BE2C (cell line): Measurements from ENCODE around the gene GATA6.

Source experiments
- DNase-seq: peaks from one replicate; pipeline ENCODE4 v3.0.0-alpha.2; 2020
- H3K27me3 ChIP-seq: fragments of 250-450 bp; sonication (Bioruptor Pico); 2 replicates; pipeline ENCODE4 v1.5.1; 2020; ENCODE audit warnings: mild to moderate bottlenecking
- H3K36me3 ChIP-seq: fragments of 250-450 bp; sonication (Bioruptor Pico); 2 replicates; pipeline ENCODE4 v1.5.1; 2020; ENCODE audit warnings: mild to moderate bottlenecking
- H3K4me1 ChIP-seq: fragments of 250-450 bp; sonication (Bioruptor Pico); 2 replicates; pipeline ENCODE4 v1.5.1; 2020
- H3K4me3 ChIP-seq: 2 replicates; pipeline ENCODE4 v1.5.1; 2011; ENCODE audit warnings: low read depth, low read length
- H3K9me3 ChIP-seq: fragments of 250-450 bp; sonication (Bioruptor Pico); 2 replicates; pipeline ENCODE4 v1.5.1; 2020
- CTCF ChIP-seq: IDR thresholded peaks from 2 replicates; pipeline ENCODE4 v1.5.1; 2012; ENCODE audit warnings: mild to moderate bottlenecking, low read depth, low read length

Gene GATA6

DNA sequence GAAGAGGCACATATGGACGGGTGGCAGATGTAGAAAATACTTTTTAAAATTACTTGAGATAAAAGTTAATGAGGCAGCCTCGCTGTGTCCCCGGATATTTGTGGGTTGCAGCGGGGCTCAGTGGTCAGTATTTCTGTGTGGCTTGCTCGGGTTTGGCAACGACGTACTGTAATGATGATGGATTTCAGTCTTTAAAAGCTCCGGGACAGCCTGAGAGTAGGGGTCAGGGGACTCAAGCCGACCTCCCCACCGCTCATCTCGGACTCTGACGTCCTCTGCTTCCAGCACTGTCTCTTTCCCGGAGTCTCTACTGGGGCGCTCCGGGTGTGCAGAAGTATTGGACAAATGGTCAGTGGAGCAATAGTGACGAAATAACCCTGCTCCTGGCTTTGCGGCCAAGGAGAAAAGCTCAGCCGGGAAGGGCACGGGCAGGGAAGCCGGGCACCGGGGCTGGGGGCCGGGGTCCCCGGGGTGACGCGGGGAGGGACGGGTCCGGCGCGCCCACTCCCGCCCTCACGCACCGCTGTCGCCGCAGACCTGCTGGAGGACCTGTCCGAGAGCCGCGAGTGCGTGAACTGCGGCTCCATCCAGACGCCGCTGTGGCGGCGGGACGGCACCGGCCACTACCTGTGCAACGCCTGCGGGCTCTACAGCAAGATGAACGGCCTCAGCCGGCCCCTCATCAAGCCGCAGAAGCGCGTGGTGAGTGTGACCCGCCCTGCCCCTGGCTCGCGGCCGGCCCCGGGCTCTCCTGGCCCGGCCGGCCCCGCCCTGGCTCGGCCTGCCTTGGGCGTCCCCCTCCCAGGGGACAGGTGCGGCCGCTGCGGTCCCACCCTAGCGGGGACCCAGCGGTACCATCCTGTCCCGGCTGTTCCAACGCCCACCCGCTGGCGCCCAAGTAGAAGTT lies 7.3 kb downstream of the GATA6 start:
- no peaks in the 10 kb centered on the region for H3K9me3 ChIP-seq
- no peak overlapping the region for H3K4me3 ChIP-seq
- no peak for TF ChIP-seq CTCF
- DNase-seq, result no peak
- H3K4me1 ChIP-seq, result no peaks in the 10 kb centered on the region
- no peaks in the 10 kb centered on the region for H3K36me3 ChIP-seq
- H3K27me3 ChIP-seq, result peaks cover 12% of the 10 kb centered on the region

DNA sequence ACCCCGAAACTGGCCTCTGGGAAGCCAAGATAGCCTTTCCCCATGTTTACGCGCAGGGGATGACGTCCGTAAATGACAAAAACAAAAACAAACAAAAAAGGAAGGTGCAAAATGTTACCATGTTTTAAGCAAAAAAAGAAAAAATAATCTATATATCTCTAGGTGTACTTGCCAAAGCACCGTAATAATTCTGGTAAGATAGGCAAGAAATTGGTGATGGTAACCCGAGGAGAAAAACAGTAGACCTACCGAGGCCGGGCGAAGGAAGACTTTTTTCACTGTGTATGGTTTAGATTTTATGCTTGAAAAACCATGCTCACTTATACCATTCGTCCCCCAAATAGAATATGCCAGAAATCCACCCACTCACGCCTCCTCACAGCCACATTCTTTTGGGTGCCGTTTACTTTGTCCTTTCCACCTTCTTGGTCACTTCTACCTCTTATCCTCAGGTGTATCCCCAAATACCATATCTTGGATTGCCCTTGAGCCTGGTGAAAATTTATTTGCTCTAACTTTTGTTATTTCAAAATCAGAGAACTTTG lies 8.0 kb downstream of the GATA6 start:
- DNase-seq, result no peak
- H3K36me3 ChIP-seq, result no peaks in the 10 kb centered on the region
- H3K27me3 ChIP-seq, result peaks cover 4% of the 10 kb centered on the region
- H3K9me3 ChIP-seq, result no peaks in the 10 kb centered on the region
- no peaks in the 10 kb centered on the region for H3K4me1 ChIP-seq
- TF ChIP-seq CTCF, result no peak
- no peak overlapping the region for H3K4me3 ChIP-seq

DNA sequence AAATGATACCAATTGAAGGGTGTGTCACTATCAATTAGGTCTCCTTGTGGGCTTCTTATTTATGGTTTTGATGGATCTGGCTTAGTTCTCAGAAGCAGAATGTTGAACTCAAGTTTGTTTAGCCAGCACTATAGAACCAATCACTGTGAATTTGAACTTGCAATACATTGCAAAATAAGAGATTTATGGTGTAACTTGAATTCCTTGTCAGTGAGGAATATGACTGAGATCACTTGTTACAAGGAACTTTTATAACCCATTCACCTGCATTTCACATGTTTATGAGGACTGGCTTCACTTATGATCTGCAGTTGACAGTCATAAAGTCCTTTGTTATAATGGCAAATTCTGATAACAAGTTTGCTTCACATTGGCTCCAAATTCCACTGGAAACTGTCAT lies 9.8 kb downstream of the GATA6 start:
- H3K4me3 ChIP-seq, result no peak overlapping the region
- TF ChIP-seq CTCF, result no peak
- H3K27me3 ChIP-seq, result no peaks in the 10 kb centered on the region
- no peaks in the 10 kb centered on the region for H3K4me1 ChIP-seq
- H3K36me3 ChIP-seq, result no peaks in the 10 kb centered on the region
- DNase-seq, result no peak
- no peaks in the 10 kb centered on the region for H3K9me3 ChIP-seq

DNA sequence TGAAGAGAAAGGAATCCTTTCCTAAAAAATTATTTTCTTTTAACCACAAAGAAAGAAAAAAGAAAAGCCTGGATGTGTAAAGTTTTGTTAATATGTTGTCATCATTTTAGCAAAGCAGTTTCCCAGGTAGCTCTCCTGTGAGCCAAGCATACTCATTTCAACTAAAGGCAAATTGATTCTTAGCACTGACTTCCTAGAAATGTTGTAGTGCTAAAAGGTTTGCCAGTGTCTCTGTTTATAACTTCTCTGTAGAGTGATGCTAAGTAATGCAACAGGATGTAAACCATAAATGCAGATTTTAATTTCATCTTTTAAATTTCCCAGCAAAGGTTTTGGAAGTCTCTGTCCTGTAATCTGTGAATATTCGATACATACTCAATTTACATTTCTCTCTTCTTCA lies 10.2 kb downstream of the GATA6 start:
- H3K27me3 ChIP-seq, result no peaks in the 10 kb centered on the region
- H3K4me1 ChIP-seq, result no peaks in the 10 kb centered on the region
- no peak for DNase-seq
- H3K9me3 ChIP-seq, result no peaks in the 10 kb centered on the region
- H3K36me3 ChIP-seq, result no peaks in the 10 kb centered on the region
- H3K4me3 ChIP-seq, result no peak overlapping the region
- TF ChIP-seq CTCF, result no peak

DNA sequence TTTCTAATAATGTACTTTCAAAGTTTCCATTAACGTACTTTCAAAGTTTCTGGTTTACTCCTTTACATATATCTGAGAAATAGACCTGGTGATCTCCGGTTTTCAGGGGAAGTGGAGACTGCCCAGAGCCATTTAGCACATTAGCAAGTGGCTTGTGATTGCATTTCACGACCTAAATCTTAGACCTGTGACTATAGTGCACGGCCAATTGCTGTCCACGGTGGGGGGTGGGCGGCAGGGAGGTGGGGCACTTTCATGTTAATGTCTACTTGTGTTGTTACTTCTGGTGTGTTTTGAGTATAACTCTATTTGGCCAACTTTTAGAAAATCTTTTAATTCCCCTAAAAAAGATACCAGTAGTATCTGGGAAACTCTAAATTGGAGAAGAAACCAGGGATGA lies 11.3 kb downstream of the GATA6 start:
- Histone ChIP-seq H3K36me3 (no peaks in the 10 kb centered on the region), H3K9me3 (no peaks in the 10 kb centered on the region), H3K27me3 (no peaks in the 10 kb centered on the region), H3K4me3 (no peak overlapping the region), H3K4me1 (peaks cover 3% of the 10 kb centered on the region)
- DNase-seq, result no peak
- no peak for TF ChIP-seq CTCF

- Histone ChIP-seq H3K9me3 (no peaks in the 10 kb centered on the region), H3K4me3 (no peak overlapping the region), H3K36me3 (no peaks in the 10 kb centered on the region), H3K4me1 (peaks cover 3% of the 10 kb centered on the region), H3K27me3 (no peaks in the 10 kb centered on the region)
- DNase-seq, result no peak
- TF ChIP-seq CTCF, result no peak
Observed at GRCh38 chr18:22182884-22183697, 13.7 kb downstream of the GATA6 start.
